B cell (primary cell): ENCODE measurements around the gene SLC10A4. TPM values are rescaled to one million over a fixed set of nuclear protein-coding genes. Genes with fewer than 3 reads are reported as not detected.
"Not testable (repeated sequence)": the region's sequence is repeated elsewhere in the genome, so short reads cannot be mapped to it uniquely, and the experiment has no call there.

Experiments
- ATAC-seq: fragments of 200-7000 bp; cut with Tn5 transposase; one replicate; pipeline ENCODE4 v1.10.0; 2021; ENCODE audit warnings: low read depth, mild to moderate bottlenecking, moderate number of reproducible peaks, moderate library complexity
- CTCF ChIA-PET: fragments of 350-600 bp; sonication (Branson Sonifier 250); formaldehyde crosslinking; loops from one replicate; lab custom pipeline; 2021; ENCODE audit warnings: antibody characterized with exemption, inconsistent platforms; lab: Charles Lee
- POLR2A ChIA-PET: fragments of 350-600 bp; sonication (Branson Sonifier 250); formaldehyde crosslinking; loops from one replicate; lab custom pipeline; 2021; ENCODE audit warnings: antibody characterized with exemption; lab: Charles Lee
- DNase-seq: peaks from one replicate; pipeline ENCODE4 v3.0.0; 2013
- H2AFZ ChIP-seq: 2 replicates; pipeline ENCODE4 v1.6.1; 2012; ENCODE audit warnings: mild to moderate bottlenecking, low read depth, low read length; ENCODE audit not compliant: insufficient read depth, poor library complexity, severe bottlenecking
- H3K27ac ChIP-seq, 2 donors: 1 replicate in 1 of 2; 2 replicates in 1 of 2; pipeline ENCODE4 v1.5.1; 2012 to 2013; ENCODE audit warnings: low read length in 2 of 2, mild to moderate bottlenecking in 2 of 2, moderate library complexity in 1 of 2
- H3K27me3 ChIP-seq, 4 experiments: fragments of 200-600 bp in 1 of 4; sonication (generic) in 1 of 4; replicated peaks in 1 of 4; 1 replicate in 2 of 4; 2 replicates in 2 of 4; pipeline versions ENCODE4 v1.6.1 to v1.7.0; 2013 to 2016; ENCODE audit warnings: low read length in 3 of 4, mild to moderate bottlenecking in 2 of 4, mixed read lengths in 1 of 4, moderate library complexity in 1 of 4; ENCODE audit not compliant: insufficient read depth in 4 of 4, control insufficient read depth in 3 of 4; ENCODE audit errors: control extremely low read depth in 1 of 4
- H3K36me3 ChIP-seq, 2 experiments: replicated peaks in 1 of 2; 1 replicate in 1 of 2; 2 replicates in 1 of 2; pipeline versions ENCODE4 v1.6.1 to v1.7.1; 2013; ENCODE audit warnings: low read length in 1 of 2; ENCODE audit not compliant: insufficient read depth in 2 of 2, control insufficient read depth in 1 of 2; ENCODE audit errors: control extremely low read depth in 1 of 2, extremely low read depth in 1 of 2
- H3K4me1 ChIP-seq, 2 donors: fragments of 200-600 bp in 1 of 2; sonication (generic) in 1 of 2; 1 replicate in 1 of 2; 2 replicates in 1 of 2; pipeline versions ENCODE4 v1.5.1 to v1.6.1; 2013 to 2017; ENCODE audit warnings: low read length in 2 of 2; ENCODE audit not compliant: control insufficient read depth in 2 of 2, insufficient read depth in 2 of 2
- H3K4me2 ChIP-seq: replicated peaks from 2 replicates; pipeline ENCODE3; 2012; ENCODE audit warnings: mild to moderate bottlenecking, low read depth, low read length; ENCODE audit not compliant: poor library complexity, severe bottlenecking
- H3K4me3 ChIP-seq, 5 experiments: fragments of 200-600 bp in 1 of 5; sonication (generic) in 1 of 5; 1 replicate in 3 of 5; 2 replicates in 2 of 5; pipeline versions ENCODE4 v1.5.1 to v1.7.0; 2011 to 2016; ENCODE audit warnings: low read length in 4 of 5, mild to moderate bottlenecking in 4 of 5, low read depth in 2 of 5, control low read depth in 1 of 5, moderate library complexity in 1 of 5; ENCODE audit not compliant: insufficient read depth in 1 of 5; ENCODE audit errors: control extremely low read depth in 1 of 5, extremely low read depth in 1 of 5
- H3K79me2 ChIP-seq: fragments of 200-600 bp; sonication (generic); one replicate; pipeline ENCODE4 v1.6.0; 2016; ENCODE audit warnings: low read length; ENCODE audit not compliant: control insufficient read depth, insufficient read depth
- H3K9ac ChIP-seq: fragments of 200-600 bp; sonication (generic); 2 replicates; pipeline ENCODE4 v1.6.1; 2017; ENCODE audit warnings: mild to moderate bottlenecking, low read length, moderate library complexity
- H3K9me3 ChIP-seq, 3 donors: one replicate each; pipeline versions ENCODE4 v1.6.1 to v1.7.1; 2013; ENCODE audit warnings: low read length in 2 of 3; ENCODE audit not compliant: control insufficient read depth in 2 of 3, insufficient read depth in 1 of 3; ENCODE audit errors: control extremely low read depth in 1 of 3
- H4K20me1 ChIP-seq: 2 replicates; pipeline ENCODE4 v1.6.0; 2012; ENCODE audit warnings: mild to moderate bottlenecking, low read length; ENCODE audit not compliant: insufficient read depth, control insufficient read depth, poor library complexity, severe bottlenecking
- H3K27ac Mint-ChIP-seq: one replicate; pipeline ENCODE4 v1.8.0; 2021; ENCODE audit warnings: mixed read lengths
- H3K27me3 Mint-ChIP-seq: one replicate; pipeline ENCODE4 v1.8.0; 2021; ENCODE audit warnings: mixed read lengths
- H3K4me1 Mint-ChIP-seq: one replicate; pipeline ENCODE4 v1.8.0; 2021; ENCODE audit warnings: mixed read lengths
- H3K4me3 Mint-ChIP-seq: one replicate; pipeline ENCODE4 v1.8.0; 2021; ENCODE audit warnings: mixed read lengths
- H3K9me3 Mint-ChIP-seq: one replicate; pipeline ENCODE4 v1.8.0; 2022; ENCODE audit warnings: mixed read lengths; ENCODE audit not compliant: insufficient read depth
- CTCF ChIP-seq: fragments of 200-600 bp; IDR thresholded peaks from one replicate; pipeline ENCODE4 v1.8.0; 2022; ENCODE audit warnings: antibody characterized with exemption, mild to moderate bottlenecking
- EZH2 ChIP-seq: IDR thresholded peaks from 2 replicates; pipeline ENCODE4 v1.6.1; 2012; ENCODE audit warnings: borderline replicate concordance, low read depth, mild to moderate bottlenecking, moderate library complexity, low read length; ENCODE audit not compliant: insufficient read depth, poor library complexity, severe bottlenecking
- WGBS: methylation state at CpG from one replicate; pipeline ENCODE4 v1.1.5; 2013; ENCODE audit warnings: missing lambda C conversion rate; ENCODE audit not compliant: insufficient coverage; 5-methylcytosine and 5-hydroxymethylcytosine counted together
- intact Hi-C: fragments of 100-400 bp; cut with micrococcal nuclease; formaldehyde crosslinking; loops from one replicate; pipeline ENCODE4 v1.10.0; 2022
- polyA plus RNA-seq: library from polyadenylated mRNA; depleted of rRNA; stranded (reverse); fragments of >200 nt; gene quantifications from 2 replicates; pipeline ENCODE4 v1.2.3, GENCODE V29; 2012
- total RNA-seq, 2 donors: library from RNA; stranded (reverse); fragments of 120-200 nt in 1 of 2; gene quantifications; 1 replicate in 1 of 2; 2 replicates in 1 of 2; pipeline versions ENCODE4 v1.2.3 to v1.2.4, GENCODE V29; 2013 to 2022

The SLC10A4 gene
- total and polyA plus RNA-seq, 2 donors (not counting 1 experiment from before 2014, with no cell fraction given), result 0.07 to 0.25 TPM

GRCh38 chr4:48449151-48449550 is 34.0 kb upstream of the SLC10A4 start:
- H3K9ac ChIP-seq, result no peak overlapping the region
- H3K36me3 ChIP-seq, result no peaks in the 10 kb centered on the region
- H3K4me1 ChIP-seq, result no peaks in the 10 kb centered on the region
- H3K27ac ChIP-seq, result no peak overlapping the region
- no peak for ATAC-seq
- DNase-seq, result no peak
- Mint-ChIP-seq H3K9me3 (no peaks in the 10 kb centered on the region), H3K4me3 (no peak overlapping the region), H3K27ac (no peak overlapping the region), H3K27me3 (peaks cover 17% of the 10 kb centered on the region), H3K4me1 (no peaks in the 10 kb centered on the region)
- H3K4me3 ChIP-seq, result no peak overlapping the region
- no peaks in the 10 kb centered on the region for H3K9me3 ChIP-seq
- peaks cover 0 to 10% (median 0%) of the 10 kb centered on the region in 4 experiments for H3K27me3 ChIP-seq
- POLR2A ChIA-PET, result no interaction called here
- H3K79me2 ChIP-seq, result no peaks in the 10 kb centered on the region
- 96% methylated on average over 4 of the region's 10 CpGs for WGBS
- H4K20me1 ChIP-seq, result no peaks in the 10 kb centered on the region
- H2AFZ ChIP-seq, result no peak overlapping the region
- intact Hi-C loops, result no loop called here
- no peak overlapping the region for H3K4me2 ChIP-seq
- CTCF ChIA-PET, result no interaction called here
- TF ChIP-seq CTCF (no peak), EZH2 (no peak)

GRCh38 chr4:48450740-48451139 is 32.4 kb upstream of the SLC10A4 start:
- no peak overlapping the region for H3K27ac Mint-ChIP-seq
- 95% methylated on average over 2 of the region's 3 CpGs for WGBS
- POLR2A ChIA-PET, result no interaction called here
- H3K9me3 Mint-ChIP-seq, result no peaks in the 10 kb centered on the region
- Histone ChIP-seq H3K9ac (no peak overlapping the region), H3K36me3 (no peaks in the 10 kb centered on the region), H3K4me1 (no peaks in the 10 kb centered on the region), H2AFZ (no peak overlapping the region), H3K27me3 (peaks cover 0 to 10% (median 0%) of the 10 kb centered on the region in 4 experiments), H3K27ac (no peak overlapping the region), H3K4me3 (no peak overlapping the region), H3K4me2 (no peak overlapping the region), H3K79me2 (no peaks in the 10 kb centered on the region), H4K20me1 (no peaks in the 10 kb centered on the region), H3K9me3 (no peaks in the 10 kb centered on the region)
- CTCF ChIA-PET, result interaction anchor here (1.1 kb wide), 1 partner anchor 9 kb away, joined by 3 read pairs; no protein-coding TSS in a partner anchor
- intact Hi-C loops, result no loop called here
- no peak for TF ChIP-seq CTCF
- no peak for TF ChIP-seq EZH2
- DNase-seq (no peak), ATAC-seq (no peak)
- no peaks in the 10 kb centered on the region for H3K4me1 Mint-ChIP-seq
- no peak overlapping the region for H3K4me3 Mint-ChIP-seq
- H3K27me3 Mint-ChIP-seq, result peaks cover 19% of the 10 kb centered on the region

GRCh38 chr4:48451656-48452055 is 31.5 kb upstream of the SLC10A4 start:
- H3K9me3 ChIP-seq, CTCF ChIA-PET, H3K4me3 ChIP-seq, H2AFZ ChIP-seq, H3K9me3 Mint-ChIP-seq, DNase-seq, H3K27me3 ChIP-seq, H3K4me1 Mint-ChIP-seq, H3K79me2 ChIP-seq, H3K27ac Mint-ChIP-seq, H3K27ac ChIP-seq, H3K4me3 Mint-ChIP-seq, H3K9ac ChIP-seq, intact Hi-C loops, POLR2A ChIA-PET, H3K4me1 ChIP-seq, ATAC-seq, H4K20me1 ChIP-seq, H3K36me3 ChIP-seq, H3K4me2 ChIP-seq: not testable (repeated sequence)
- WGBS, result 100% methylated on average over 2 of the region's 3 CpGs
- peaks cover 26% of the 10 kb centered on the region for H3K27me3 Mint-ChIP-seq
